Activated gamma-delta T cell (primary cell): ENCODE data around the gene CRTC1.
"Not testable (repeated sequence)": the region's sequence is repeated elsewhere in the genome, so short reads cannot be mapped to it uniquely, and the experiment has no call there.

ENCODE experiments used
- DNase-seq: peaks from one replicate; lab custom pipeline; 2025; lab: John Stamatoyannopoulos, UW

Gene CRTC1

GRCh38 chr19:18701250-18701608 lies 17.7 kb downstream of the CRTC1 start:
- no peak for DNase-seq

DNA sequence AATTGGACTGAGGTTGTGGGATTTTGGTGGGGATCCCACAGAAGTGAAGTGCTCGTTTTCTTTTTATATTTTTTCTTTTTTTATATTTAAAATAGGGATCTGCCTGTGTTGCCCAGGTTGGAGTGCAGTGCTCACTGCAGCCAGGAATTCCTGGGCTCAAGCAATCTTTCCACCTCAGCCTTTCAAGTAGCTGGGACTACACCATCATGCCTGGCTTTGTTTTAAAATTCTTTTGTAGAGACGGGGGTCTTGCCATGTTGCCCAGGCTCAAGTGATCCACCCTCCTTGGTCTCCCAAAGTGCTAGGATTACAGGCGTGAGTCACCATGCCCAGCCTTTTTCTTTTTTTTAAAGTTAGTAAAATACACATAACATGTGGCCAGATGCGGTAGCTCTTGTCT lies 20.6 kb downstream of the CRTC1 start:
- no peak for DNase-seq

GRCh38 chr19:18704971-18705370 lies 21.5 kb downstream of the CRTC1 start:
- DNase-seq = no peak

DNA sequence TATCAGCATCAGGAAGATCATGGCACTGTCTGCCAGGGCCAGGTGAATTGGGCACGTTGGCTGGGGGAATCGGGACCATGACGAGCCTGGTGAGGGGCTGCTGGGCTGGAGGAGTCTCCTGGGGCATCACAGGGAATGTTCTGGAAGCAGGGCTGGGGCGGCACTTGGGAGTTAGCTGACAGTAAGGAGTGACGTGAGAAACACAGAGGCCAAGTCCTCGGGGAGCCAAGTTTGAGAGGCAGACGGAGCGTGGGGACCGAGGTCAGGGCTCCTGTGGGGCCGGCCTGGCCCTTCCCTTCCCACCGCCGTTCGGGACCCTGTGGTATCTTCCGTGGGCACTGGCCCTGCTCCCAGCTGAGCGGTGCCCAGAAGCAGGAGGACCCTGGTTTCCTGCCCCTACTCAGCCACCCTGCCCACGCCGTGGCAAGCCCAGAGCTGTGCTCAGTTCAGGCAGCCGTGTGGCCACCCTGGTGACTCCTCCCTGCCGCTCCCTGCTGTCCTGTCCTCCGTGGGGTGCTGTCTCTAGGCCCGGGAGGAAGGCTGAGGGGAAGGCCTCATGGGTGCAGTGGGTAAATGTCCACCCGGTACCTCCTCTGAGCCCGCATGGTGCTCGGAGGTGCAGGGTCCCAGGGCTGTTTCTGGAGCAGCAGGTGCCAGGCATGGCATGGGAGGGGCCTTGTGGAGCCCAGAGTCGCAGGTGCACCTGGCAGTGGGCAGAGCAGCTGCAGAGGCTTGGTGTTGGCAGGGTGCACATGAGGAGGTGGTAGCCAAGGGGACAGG lies 25.2 kb downstream of the CRTC1 start:
- DNase-seq = no peak

DNA sequence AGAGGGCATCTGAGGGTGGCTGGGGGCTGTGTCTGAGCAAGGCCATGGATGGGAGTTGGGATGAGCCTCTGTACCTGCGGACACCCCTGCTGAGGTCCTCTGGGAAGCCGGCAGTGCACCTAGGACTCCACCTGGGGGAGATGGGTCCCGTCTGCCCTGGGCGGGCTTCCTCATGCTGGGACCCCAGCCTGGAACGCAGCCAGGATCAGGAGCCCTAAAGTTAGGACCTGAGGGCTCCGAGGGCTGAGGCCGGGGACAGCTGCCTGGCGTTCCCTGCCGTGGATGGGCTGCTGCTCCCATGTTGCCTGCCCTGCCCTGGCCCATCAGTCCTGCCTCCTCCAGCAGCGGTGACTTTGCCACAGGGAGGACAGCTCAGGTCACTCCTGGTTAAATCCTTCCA lies 26.1 kb downstream of the CRTC1 start:
- DNase-seq = no peak

- no peak for DNase-seq
Measured at GRCh38 chr19:18710186-18710585, 26.7 kb downstream of the CRTC1 start.

GRCh38 chr19:18710996-18711751 lies 27.7 kb downstream of the CRTC1 start:
- no peak for DNase-seq

GRCh38 chr19:18711893-18712292 lies 28.4 kb downstream of the CRTC1 start:
- no peak for DNase-seq

- DNase-seq = no peak
Measured at GRCh38 chr19:18712981-18713380, 29.5 kb downstream of the CRTC1 start.

DNA sequence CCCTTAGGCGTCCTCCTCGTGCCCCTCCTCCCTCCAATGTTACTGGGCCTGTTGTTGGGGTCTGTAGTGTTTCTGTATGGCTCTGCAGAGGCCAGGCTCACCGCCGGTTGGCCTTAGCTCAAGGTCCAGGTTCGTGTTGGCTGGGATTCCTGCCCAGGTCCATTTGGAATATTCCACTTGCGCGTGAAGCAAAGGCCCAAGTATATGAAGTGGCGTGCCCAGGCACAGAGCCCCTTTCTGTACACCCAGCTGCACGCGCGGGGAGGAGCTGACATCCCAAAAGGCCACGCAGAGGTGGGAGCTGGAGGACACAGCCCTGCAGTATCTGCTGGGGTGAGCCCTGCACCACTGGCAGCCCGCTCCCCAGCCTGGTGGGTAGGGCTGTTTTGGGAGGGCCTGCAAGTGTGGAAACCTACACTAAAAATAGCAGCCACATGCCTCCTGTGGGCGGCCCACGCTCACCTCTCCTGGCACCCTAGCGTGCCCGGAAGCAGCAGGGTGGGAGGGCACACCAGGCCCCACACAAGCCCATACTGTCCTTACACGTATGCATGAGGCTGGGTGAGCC lies 30.2 kb downstream of the CRTC1 start:
- no peak for DNase-seq

- no peak for DNase-seq
Measured at GRCh38 chr19:18715416-18715815, 31.9 kb downstream of the CRTC1 start.

DNA sequence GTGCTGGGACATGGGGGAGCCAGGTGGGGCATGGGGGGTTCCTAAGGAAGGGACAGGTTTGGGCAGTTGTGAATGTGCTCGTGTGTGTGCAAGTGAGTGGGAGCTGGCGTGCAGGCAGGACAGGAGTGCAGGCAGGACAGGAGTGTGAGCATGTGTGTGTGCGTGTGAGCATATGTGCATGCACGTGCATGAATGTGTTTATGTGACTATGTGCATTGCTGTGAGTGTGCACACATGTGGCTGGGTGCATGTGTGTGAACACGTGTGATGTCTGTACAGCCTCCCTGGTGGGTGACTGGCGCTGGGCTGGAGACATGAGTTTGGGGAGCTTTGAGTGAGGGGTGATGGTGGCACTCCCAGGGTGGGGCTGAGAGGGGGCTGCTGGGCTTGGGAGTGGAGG lies 33.4 kb downstream of the CRTC1 start:
- DNase-seq = no peak

GRCh38 chr19:18717601-18718000 lies 34.1 kb downstream of the CRTC1 start:
- no peak for DNase-seq

DNA sequence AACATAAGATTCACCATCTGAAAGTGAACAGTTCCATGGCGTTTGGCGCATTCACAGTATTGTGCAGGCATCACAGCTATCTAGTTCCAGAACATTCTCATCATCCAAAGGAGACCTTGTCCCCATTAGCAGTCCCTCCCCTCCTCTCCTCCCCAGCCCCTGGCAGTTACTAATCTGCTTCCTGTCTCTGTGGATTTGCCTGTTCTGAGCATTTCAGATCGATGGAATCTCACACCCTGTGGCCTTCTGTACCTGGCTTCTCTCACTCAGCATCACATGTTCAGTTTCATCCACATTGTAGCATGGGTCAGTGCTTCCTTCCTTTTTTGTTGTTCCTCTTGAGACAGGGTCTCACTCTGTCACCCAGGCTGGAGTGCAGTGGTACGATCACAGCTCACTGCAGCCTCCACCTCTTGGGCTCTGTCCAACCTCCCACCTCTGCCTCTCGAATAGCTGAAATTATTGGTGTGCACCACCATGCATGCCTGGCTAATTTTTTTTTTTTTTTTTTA lies 34.6 kb downstream of the CRTC1 start:
- no peak for DNase-seq

- no peak for DNase-seq
Measured at GRCh38 chr19:18718846-18719458, 35.5 kb downstream of the CRTC1 start.

- no peak for DNase-seq
Measured at GRCh38 chr19:18719541-18719940, 36.1 kb downstream of the CRTC1 start.

- DNase-seq = no peak
Measured at GRCh38 chr19:18723871-18724377, 40.4 kb downstream of the CRTC1 start.

- no peak for DNase-seq
Measured at GRCh38 chr19:18725841-18726770, 42.6 kb downstream of the CRTC1 start.

DNA sequence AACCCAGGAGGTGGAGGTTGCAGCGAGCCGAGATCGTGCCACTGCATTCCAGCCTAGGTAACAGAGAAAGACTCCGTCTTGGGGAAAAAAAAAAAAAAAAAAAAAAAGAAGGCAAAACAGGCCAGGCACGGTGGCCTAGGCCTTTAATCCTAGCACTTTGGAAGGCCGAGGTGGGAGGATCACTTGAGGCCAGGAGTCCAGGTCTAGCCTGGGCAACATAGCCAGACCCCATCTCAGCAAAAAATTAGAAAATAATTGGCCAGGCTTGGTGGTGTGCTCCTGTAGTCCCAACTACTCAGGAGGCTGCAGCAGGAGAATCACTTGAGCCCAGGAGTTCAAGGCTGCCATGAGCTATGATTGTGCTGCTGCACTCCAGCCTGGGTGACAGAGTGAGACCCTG lies 43.4 kb downstream of the CRTC1 start:
- DNase-seq = no peak

DNA sequence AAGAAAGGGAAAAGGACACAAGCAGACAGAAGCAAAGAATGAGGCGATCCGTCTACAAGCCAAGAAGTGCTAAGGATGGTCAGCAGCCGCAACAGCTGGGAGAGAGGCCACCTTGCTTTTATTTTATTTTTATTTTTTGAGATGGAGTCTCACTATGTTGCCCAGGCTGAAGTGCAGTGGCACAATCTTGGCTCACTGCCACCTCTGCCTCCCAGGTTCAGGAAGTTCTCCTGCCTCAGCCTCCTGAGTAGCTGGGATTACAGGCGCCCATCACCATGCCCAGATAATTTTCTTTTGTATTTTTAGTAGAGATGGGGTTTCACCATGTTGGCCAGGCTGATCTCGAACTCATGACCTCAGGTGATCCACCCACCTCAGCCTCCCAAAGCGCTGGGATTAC lies 44.1 kb downstream of the CRTC1 start:
- DNase-seq = not testable (repeated sequence)

GRCh38 chr19:18729933-18730530 lies 46.6 kb downstream of the CRTC1 start:
- no peak for DNase-seq
